OCI-LY7 (cell line): Measurements from ENCODE around the gene TOMM5. TPM values are rescaled to one million over a fixed set of nuclear protein-coding genes. Genes with fewer than 3 reads are reported as not detected.

Source experiments
- BruUV-seq: library from RNA; stranded (reverse); fragments of 400-500 nt; replicated peaks from 2 replicates; lab custom pipeline; 2021; lab: Mats Ljungman, UMichigan
- CTCF ChIA-PET: fragments of 300-600 bp; sonication (Branson Sonifier 250); formaldehyde crosslinking; loops from one replicate; lab custom pipeline; 2022; ENCODE audit warnings: antibody characterized with exemption; ENCODE audit not compliant: unreplicated experiment; lab: Charles Lee
- POLR2A ChIA-PET: fragments of 300-600 bp; sonication (Branson Sonifier 250); formaldehyde crosslinking; loops from one replicate; lab custom pipeline; 2022; ENCODE audit warnings: antibody characterized with exemption; lab: Charles Lee
- DNase-seq: peaks from one replicate; pipeline ENCODE4 v3.0.0-alpha.2; 2015; ENCODE audit warnings: low spot score
- H2AFZ ChIP-seq: fragments of 200-600 bp; sonication (generic), shearing (Covaris generic); 2 replicates; pipeline ENCODE4 v1.6.1; 2014; ENCODE audit warnings: mild to moderate bottlenecking, antibody characterized with exemption, low read length, moderate library complexity
- H3K27ac ChIP-seq: fragments of 200-600 bp; sonication (generic); 2 replicates; pipeline ENCODE4 v1.5.1; 2014; ENCODE audit warnings: mixed run types, low read depth, mild to moderate bottlenecking, moderate library complexity, low read length, inconsistent platforms; ENCODE audit not compliant: poor library complexity, severe bottlenecking
- H3K36me3 ChIP-seq: fragments of 200-600 bp; sonication (generic); 2 replicates; pipeline ENCODE4 v1.6.1; 2014; ENCODE audit warnings: mild to moderate bottlenecking, antibody characterized with exemption, low read length, moderate library complexity, mixed read lengths; ENCODE audit not compliant: insufficient read depth
- H3K4me1 ChIP-seq: fragments of 200-600 bp; sonication (generic); 2 replicates; pipeline ENCODE4 v1.5.1; 2014; ENCODE audit warnings: mild to moderate bottlenecking, low read length; ENCODE audit not compliant: insufficient read depth, poor library complexity, severe bottlenecking
- H3K4me2 ChIP-seq: fragments of 200-600 bp; sonication (generic); 2 replicates; pipeline ENCODE4 v1.6.1; 2014; ENCODE audit warnings: mild to moderate bottlenecking, low read length
- H3K4me3 ChIP-seq: fragments of 200-600 bp; sonication (generic); 2 replicates; pipeline ENCODE4 v1.5.1; 2014; ENCODE audit warnings: mild to moderate bottlenecking, low read depth, low read length; ENCODE audit not compliant: poor library complexity, severe bottlenecking
- H3K79me2 ChIP-seq: fragments of 200-600 bp; sonication (generic); 2 replicates; pipeline ENCODE4 v1.6.1; 2016; ENCODE audit warnings: low read depth, mild to moderate bottlenecking, low read length, moderate library complexity, mixed read lengths; ENCODE audit not compliant: insufficient read depth
- H3K9me2 ChIP-seq: fragments of 200-600 bp; sonication (generic); 2 replicates; pipeline ENCODE4 v1.6.1; 2016; ENCODE audit warnings: mild to moderate bottlenecking, low read length, mixed read lengths; ENCODE audit not compliant: insufficient read depth
- H3K9me3 ChIP-seq: fragments of 200-600 bp; sonication (generic); 2 replicates; pipeline ENCODE4 v1.6.1; 2014; ENCODE audit warnings: mild to moderate bottlenecking, mixed run types, low read length, mixed read lengths
- H4K20me1 ChIP-seq: fragments of 200-600 bp; sonication (generic); 2 replicates; pipeline ENCODE4 v1.6.1; 2014; ENCODE audit warnings: mild to moderate bottlenecking, antibody characterized with exemption, low read length, moderate library complexity, mixed read lengths; ENCODE audit not compliant: insufficient read depth
- EZH2phosphoT487 ChIP-seq: fragments of 200-600 bp; sonication (generic); IDR thresholded peaks from 2 replicates; pipeline ENCODE4 v1.6.1; 2018; ENCODE audit warnings: low read depth, borderline replicate concordance, mild to moderate bottlenecking, mixed run types, antibody characterized with exemption, low read length, moderate library complexity, mixed read lengths
- intact Hi-C: fragments of 100-400 bp; cut with micrococcal nuclease; formaldehyde crosslinking; loops from one replicate; pipeline ENCODE4 v1.10.0; 2022; ENCODE audit not compliant: unreplicated experiment
- total RNA-seq, 2 experiments: library from RNA; depleted of rRNA in 1 of 2; stranded (reverse); fragments of >200 nt in 1 of 2; shearing (Covaris generic) in 1 of 2; gene quantifications; 2 replicates each; pipeline ENCODE4 v1.2.3, GENCODE V29; 2014 to 2022
- TF ChIP-seq, protein P1 (sequence below): fragments of 200-600 bp; sonication (generic); conservative IDR thresholded peaks from 2 replicates; pipeline ENCODE4 v1.5.1; 2014; ENCODE audit warnings: mild to moderate bottlenecking, antibody characterized with exemption, low read length, moderate library complexity, mixed read lengths

The TOMM5 gene
- total RNA-seq, 2 experiments from 2014 or later: 132 to 215 TPM

DNA sequence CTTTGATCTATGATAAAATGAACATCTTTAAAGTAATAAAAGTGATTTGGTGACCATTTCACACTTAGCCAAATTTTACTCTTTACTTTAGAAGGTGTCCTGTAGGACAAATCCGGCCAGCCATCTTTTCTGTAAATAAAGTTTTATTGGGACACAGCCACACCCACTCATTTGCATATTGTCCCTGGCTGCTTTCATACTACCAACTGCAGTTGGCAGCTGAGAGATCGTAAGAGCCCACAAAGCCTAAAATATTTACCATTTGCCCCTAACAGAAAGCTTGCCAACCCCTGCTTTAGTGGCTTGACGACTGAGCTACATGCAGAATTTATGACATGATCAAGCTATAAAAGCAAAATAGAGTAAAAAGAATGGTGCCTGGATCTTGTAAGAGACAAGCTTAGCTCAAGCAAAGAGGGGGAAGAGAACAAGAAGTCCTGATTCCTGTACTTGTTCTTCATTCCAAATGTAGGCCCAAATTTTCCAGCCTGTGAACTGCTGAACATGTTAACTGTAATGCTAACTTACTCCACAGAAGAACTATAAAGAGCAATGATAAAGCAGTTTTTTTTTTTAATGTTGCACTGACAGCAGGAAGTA, 8.8 kb downstream of the TOMM5 start:
- Histone ChIP-seq H3K4me3 (no peak overlapping the region), H3K9me2 (no peaks in the 10 kb centered on the region), H3K36me3 (peaks cover 94% of the 10 kb centered on the region), H3K4me1 (peaks cover 9% of the 10 kb centered on the region), H3K27ac (no peak overlapping the region), H2AFZ (no peak overlapping the region), H4K20me1 (peaks cover 8% of the 10 kb centered on the region; the same call in 1 of the 2 replicates), H3K79me2 (peaks cover 39% of the 10 kb centered on the region; the same call in 1 of the 2 replicates), H3K4me2 (no peak overlapping the region), H3K9me3 (no peaks in the 10 kb centered on the region)
- ChIA-PET POLR2A (interaction anchor here (0.9 to 1.4 kb wide), 2 partner anchors 9 to 10 kb away, joined by 3 to 7 read pairs; partner anchors contain the start of gene TOMM5), CTCF (interaction anchor here (1.3 kb wide), 1 partner anchor 8 kb away, joined by 3 read pairs; no protein-coding TSS in a partner anchor)
- DNase-seq: no peak
- no TSS peak for BruUV-seq
- TF ChIP-seq, protein P1, sequence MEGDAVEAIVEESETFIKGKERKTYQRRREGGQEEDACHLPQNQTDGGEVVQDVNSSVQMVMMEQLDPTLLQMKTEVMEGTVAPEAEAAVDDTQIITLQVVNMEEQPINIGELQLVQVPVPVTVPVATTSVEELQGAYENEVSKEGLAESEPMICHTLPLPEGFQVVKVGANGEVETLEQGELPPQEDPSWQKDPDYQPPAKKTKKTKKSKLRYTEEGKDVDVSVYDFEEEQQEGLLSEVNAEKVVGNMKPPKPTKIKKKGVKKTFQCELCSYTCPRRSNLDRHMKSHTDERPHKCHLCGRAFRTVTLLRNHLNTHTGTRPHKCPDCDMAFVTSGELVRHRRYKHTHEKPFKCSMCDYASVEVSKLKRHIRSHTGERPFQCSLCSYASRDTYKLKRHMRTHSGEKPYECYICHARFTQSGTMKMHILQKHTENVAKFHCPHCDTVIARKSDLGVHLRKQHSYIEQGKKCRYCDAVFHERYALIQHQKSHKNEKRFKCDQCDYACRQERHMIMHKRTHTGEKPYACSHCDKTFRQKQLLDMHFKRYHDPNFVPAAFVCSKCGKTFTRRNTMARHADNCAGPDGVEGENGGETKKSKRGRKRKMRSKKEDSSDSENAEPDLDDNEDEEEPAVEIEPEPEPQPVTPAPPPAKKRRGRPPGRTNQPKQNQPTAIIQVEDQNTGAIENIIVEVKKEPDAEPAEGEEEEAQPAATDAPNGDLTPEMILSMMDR: no peak
- no peak for TF ChIP-seq EZH2phosphoT487
- intact Hi-C loops: no loop called here

DNA sequence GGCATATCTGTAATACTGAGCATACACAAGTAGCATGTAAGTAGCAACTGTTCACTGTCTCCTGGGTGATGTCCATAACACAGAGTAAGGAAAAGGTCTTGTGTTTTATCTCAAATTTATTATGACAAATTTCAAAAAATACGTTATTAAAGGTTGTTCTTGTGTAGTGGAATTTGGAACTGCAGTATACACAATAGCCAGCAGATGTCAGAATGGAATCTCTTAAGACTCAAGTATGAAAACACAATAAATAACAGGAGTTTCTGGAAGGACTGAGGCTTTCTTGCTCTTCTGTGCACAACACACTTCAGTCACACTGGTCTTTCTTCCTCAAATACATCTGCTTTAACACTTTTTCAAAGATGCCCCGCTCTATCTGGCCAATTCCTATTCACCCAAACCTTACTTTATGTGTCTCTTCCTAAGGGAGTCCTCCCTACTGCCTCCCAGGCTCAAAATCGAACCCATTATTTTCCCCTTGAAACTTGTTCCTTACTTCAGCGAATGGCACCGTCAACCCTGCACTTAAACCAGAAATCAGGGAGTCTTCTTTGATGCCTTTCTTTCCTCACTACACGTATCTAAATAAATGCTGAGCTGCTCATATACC, 9.7 kb downstream of the TOMM5 start:
- Histone ChIP-seq H2AFZ (no peak overlapping the region), H3K9me3 (no peaks in the 10 kb centered on the region), H3K4me2 (no peak overlapping the region), H3K36me3 (peaks cover 91% of the 10 kb centered on the region), H3K27ac (no peak overlapping the region), H3K4me1 (peaks cover 11% of the 10 kb centered on the region), H3K79me2 (peaks cover 30% of the 10 kb centered on the region; the same call in 1 of the 2 replicates), H3K4me3 (no peak overlapping the region), H4K20me1 (peaks cover 3% of the 10 kb centered on the region; the same call in 1 of the 2 replicates), H3K9me2 (no peaks in the 10 kb centered on the region)
- POLR2A ChIA-PET: no interaction called here
- intact Hi-C loops: no loop called here
- no TSS peak for BruUV-seq
- CTCF ChIA-PET: interaction anchor here (1.3 kb wide), 1 partner anchor 9 kb away, joined by 3 read pairs; no protein-coding TSS in a partner anchor
- TF ChIP-seq, protein P1: peak; percentile 88
- no peak for TF ChIP-seq EZH2phosphoT487
- peak; percentile 69 for DNase-seq
